Fibroblast of lung (primary cell): ENCODE results near the gene SERPINB5. TPM values are rescaled to one million over a fixed set of nuclear protein-coding genes. Genes with fewer than 3 reads are reported as not detected.

Experiments used
- DNase-seq, 2 donors: peaks; one replicate each; pipeline versions ENCODE4 v3.0.0 to v3.0.0-alpha.2; 2010; ENCODE audit warnings: low read depth in 2 of 2
- H2AFZ ChIP-seq: 2 replicates; pipeline ENCODE4 v1.5.1; 2012; ENCODE audit warnings: low read length, control low read depth, inconsistent platforms
- H3K27ac ChIP-seq: 2 replicates; pipeline ENCODE4 v1.5.1; 2011; ENCODE audit warnings: low read length, control low read depth; ENCODE audit not compliant: insufficient read depth
- H3K27me3 ChIP-seq: 2 replicates; pipeline ENCODE4 v1.5.1; 2011; ENCODE audit warnings: mild to moderate bottlenecking, low read length; ENCODE audit not compliant: control insufficient read depth, insufficient read depth
- H3K36me3 ChIP-seq: 2 replicates; pipeline ENCODE4 v1.5.1; 2011; ENCODE audit warnings: low read length; ENCODE audit not compliant: control insufficient read depth, insufficient read depth
- H3K4me1 ChIP-seq: 2 replicates; pipeline ENCODE4 v1.5.1; 2011; ENCODE audit warnings: low read length; ENCODE audit not compliant: control insufficient read depth, insufficient read depth; ENCODE audit errors: extremely low read depth
- H3K4me2 ChIP-seq: 2 replicates; pipeline ENCODE4 v1.5.1; 2011; ENCODE audit warnings: low read length, control low read depth; ENCODE audit not compliant: insufficient read depth; ENCODE audit errors: extremely low read depth
- H3K4me3 ChIP-seq, 4 experiments: fragments of 200-600 bp in 1 of 4; sonication (generic) in 1 of 4; replicated peaks in 1 of 4; 2 replicates each; pipeline ENCODE4 v1.5.1; 2011 to 2016; ENCODE audit warnings: low read length in 4 of 4, low read depth in 3 of 4, mild to moderate bottlenecking in 3 of 4, control low read depth in 2 of 4, inconsistent platforms in 1 of 4, mixed read lengths in 1 of 4; ENCODE audit not compliant: insufficient read depth in 1 of 4; ENCODE audit errors: control extremely low read depth in 1 of 4
- H3K79me2 ChIP-seq: 2 replicates; pipeline ENCODE4 v1.5.1; 2012; ENCODE audit warnings: mild to moderate bottlenecking, low read length, inconsistent platforms; ENCODE audit not compliant: control insufficient read depth, insufficient read depth
- H3K9ac ChIP-seq: 2 replicates; pipeline ENCODE4 v1.5.1; 2011; ENCODE audit warnings: mild to moderate bottlenecking, low read length, control low read depth; ENCODE audit not compliant: insufficient read depth
- H3K9me3 ChIP-seq: 2 replicates; pipeline ENCODE4 v1.5.1; 2012; ENCODE audit warnings: low read depth, low read length; ENCODE audit not compliant: control insufficient read depth, insufficient read depth
- H4K20me1 ChIP-seq: 2 replicates; pipeline ENCODE4 v1.5.1; 2011; ENCODE audit warnings: low read length; ENCODE audit not compliant: control insufficient read depth, insufficient read depth; ENCODE audit errors: extremely low read depth
- EZH2 ChIP-seq: IDR thresholded peaks from 2 replicates; pipeline ENCODE4 v1.5.1; 2012; ENCODE audit warnings: low read length, control low read depth, mild to moderate bottlenecking; ENCODE audit errors: missing control alignments
- polyA plus RNA-seq, 2 donors: library from polyadenylated mRNA; depleted of rRNA in 1 of 2; stranded (reverse) in 1 of 2; unstranded in 1 of 2; fragments of >200 nt; gene quantifications; 2 replicates each; pipeline ENCODE4 v1.2.1, GENCODE V29; 2011 to 2012; ENCODE audit warnings: missing spikeins in 1 of 2
- total RNA-seq: library from RNA; depleted of rRNA; stranded (reverse); fragments of >200 nt; gene quantifications from 2 replicates; pipeline ENCODE4 v1.2.1, GENCODE V29; 2014
- TF ChIP-seq, protein P1 (sequence below), 2 donors: IDR thresholded peaks in 1 of 2; conservative IDR thresholded peaks in 1 of 2; 1 replicate in 1 of 2; 2 replicates in 1 of 2; pipeline ENCODE4 v1.5.1; 2011 to 2012; ENCODE audit warnings: low read length in 2 of 2, control low read depth in 1 of 2, inconsistent platforms in 1 of 2, low read depth in 1 of 2, mild to moderate bottlenecking in 1 of 2

Gene SERPINB5
- total and polyA plus RNA-seq, 2 donors (not counting 1 experiment from before 2014, with no cell fraction given) = 0.05 TPM; not detected in 1

GRCh38 chr18:63480915-63481314 is 4.2 kb downstream of the SERPINB5 start:
- Histone ChIP-seq H3K4me3 (no peak overlapping the region), H3K36me3 (no peaks in the 10 kb centered on the region), H3K4me1 (no peaks in the 10 kb centered on the region), H3K79me2 (no peaks in the 10 kb centered on the region), H4K20me1 (no peaks in the 10 kb centered on the region), H3K27me3 (peaks cover 5% of the 10 kb centered on the region), H3K9ac (no peak overlapping the region), H3K27ac (no peak overlapping the region), H3K4me2 (no peak overlapping the region), H2AFZ (no peak overlapping the region), H3K9me3 (no peaks in the 10 kb centered on the region)
- DNase-seq = no peak
- TF ChIP-seq EZH2 = no peak
- TF ChIP-seq, protein P1, sequence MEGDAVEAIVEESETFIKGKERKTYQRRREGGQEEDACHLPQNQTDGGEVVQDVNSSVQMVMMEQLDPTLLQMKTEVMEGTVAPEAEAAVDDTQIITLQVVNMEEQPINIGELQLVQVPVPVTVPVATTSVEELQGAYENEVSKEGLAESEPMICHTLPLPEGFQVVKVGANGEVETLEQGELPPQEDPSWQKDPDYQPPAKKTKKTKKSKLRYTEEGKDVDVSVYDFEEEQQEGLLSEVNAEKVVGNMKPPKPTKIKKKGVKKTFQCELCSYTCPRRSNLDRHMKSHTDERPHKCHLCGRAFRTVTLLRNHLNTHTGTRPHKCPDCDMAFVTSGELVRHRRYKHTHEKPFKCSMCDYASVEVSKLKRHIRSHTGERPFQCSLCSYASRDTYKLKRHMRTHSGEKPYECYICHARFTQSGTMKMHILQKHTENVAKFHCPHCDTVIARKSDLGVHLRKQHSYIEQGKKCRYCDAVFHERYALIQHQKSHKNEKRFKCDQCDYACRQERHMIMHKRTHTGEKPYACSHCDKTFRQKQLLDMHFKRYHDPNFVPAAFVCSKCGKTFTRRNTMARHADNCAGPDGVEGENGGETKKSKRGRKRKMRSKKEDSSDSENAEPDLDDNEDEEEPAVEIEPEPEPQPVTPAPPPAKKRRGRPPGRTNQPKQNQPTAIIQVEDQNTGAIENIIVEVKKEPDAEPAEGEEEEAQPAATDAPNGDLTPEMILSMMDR (conservative IDR thresholded peaks at IDR 0.05 in 1 of 2, IDR thresholded peaks at IDR 0.05 in 1 of 2; ENCODE audit: low read depth in 1 of 2, low read length in 2 of 2) = no peak

DNA sequence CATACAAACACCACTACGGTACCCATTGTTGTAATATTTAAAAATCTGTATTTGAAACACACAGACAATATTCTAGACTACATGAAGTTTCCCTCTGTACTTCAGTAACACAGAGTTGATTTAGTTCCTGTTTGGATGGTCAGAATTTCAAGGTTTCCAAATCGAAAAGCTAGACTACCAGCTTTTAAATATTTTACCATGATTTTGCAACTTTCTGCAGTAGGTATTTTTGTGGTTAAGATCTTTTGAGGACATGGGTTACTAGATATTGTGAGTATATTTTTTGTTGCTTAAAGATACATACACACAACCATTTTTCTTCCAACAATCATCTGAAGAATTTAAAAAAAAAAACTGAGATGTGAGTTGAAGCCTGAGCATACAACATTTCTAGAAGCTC is 10.9 kb downstream of the SERPINB5 start:
- TF ChIP-seq, protein P1 (conservative IDR thresholded peaks at IDR 0.05 in 1 of 2, IDR thresholded peaks at IDR 0.05 in 1 of 2; ENCODE audit: low read depth in 1 of 2, low read length in 2 of 2) = no peak
- TF ChIP-seq EZH2 = no peak
- Histone ChIP-seq H3K4me1 (no peaks in the 10 kb centered on the region), H3K79me2 (no peaks in the 10 kb centered on the region), H3K4me3 (no peak overlapping the region), H3K27me3 (peaks cover 9% of the 10 kb centered on the region), H3K4me2 (no peak overlapping the region), H2AFZ (no peak overlapping the region), H3K27ac (no peak overlapping the region), H3K9me3 (no peaks in the 10 kb centered on the region), H3K36me3 (no peaks in the 10 kb centered on the region), H3K9ac (no peak overlapping the region), H4K20me1 (no peaks in the 10 kb centered on the region)
- DNase-seq = no peak

DNA sequence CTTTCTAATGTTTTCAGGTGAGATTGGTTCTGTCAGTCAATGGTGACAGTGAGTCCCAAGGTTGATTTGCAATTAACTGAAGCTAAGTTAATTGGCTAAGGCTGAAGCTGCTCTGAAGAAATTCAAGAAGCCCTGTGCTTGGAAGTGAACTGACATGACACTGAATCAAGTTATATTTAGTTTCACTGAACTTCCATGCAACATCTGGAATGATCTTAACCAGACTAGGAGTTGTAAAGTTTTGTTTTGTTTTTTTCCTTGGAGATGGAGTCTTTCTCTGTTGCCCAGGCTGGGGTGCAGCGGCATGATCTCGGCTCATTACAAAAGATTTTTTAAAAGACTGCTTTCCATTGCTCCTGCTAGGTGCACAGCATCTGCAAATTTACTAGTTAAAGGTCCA is 11.4 kb downstream of the SERPINB5 start:
- peaks cover 8% of the 10 kb centered on the region for H3K27me3 ChIP-seq
- H2AFZ ChIP-seq = no peak overlapping the region
- H3K36me3 ChIP-seq = no peaks in the 10 kb centered on the region
- no peaks in the 10 kb centered on the region for H3K9me3 ChIP-seq
- no peaks in the 10 kb centered on the region for H3K4me1 ChIP-seq
- H3K79me2 ChIP-seq = no peaks in the 10 kb centered on the region
- no peak overlapping the region for H3K9ac ChIP-seq
- no peak for DNase-seq
- TF ChIP-seq EZH2 = no peak
- TF ChIP-seq, protein P1 (conservative IDR thresholded peaks at IDR 0.05 in 1 of 2, IDR thresholded peaks at IDR 0.05 in 1 of 2; ENCODE audit: low read depth in 1 of 2, low read length in 2 of 2) = no peak
- no peak overlapping the region for H3K4me3 ChIP-seq
- H3K4me2 ChIP-seq = no peak overlapping the region
- no peaks in the 10 kb centered on the region for H4K20me1 ChIP-seq
- no peak overlapping the region for H3K27ac ChIP-seq
